PC-3 (cell line): Measurements from ENCODE around the gene EDEM1. TPM values are rescaled to one million over a fixed set of nuclear protein-coding genes. Genes with fewer than 3 reads are reported as not detected.
A peak's percentile ranks its signal among the peaks of the same experiment; 100 is the strongest.
"Not testable (repeated sequence)": the region's sequence is repeated elsewhere in the genome, so short reads cannot be mapped to it uniquely, and the experiment has no call there.

Experiments used
- ATAC-seq: fragments of 200-7000 bp; cut with Tn5 transposase; 2 replicates; pipeline ENCODE4 v1.9.1; 2020; ENCODE audit warnings: mild to moderate bottlenecking, moderate library complexity
- BruUV-seq: library from RNA; stranded (reverse); fragments of 400-500 nt; replicated peaks from 2 replicates; lab custom pipeline; 2021; lab: Mats Ljungman, UMichigan
- CTCF ChIA-PET: fragments of 300-600 bp; sonication (Branson Sonifier 250); formaldehyde crosslinking; loops from one replicate; lab custom pipeline; 2022; ENCODE audit warnings: antibody characterized with exemption; lab: Charles Lee
- POLR2A ChIA-PET: fragments of 300-600 bp; sonication (Branson Sonifier 250); formaldehyde crosslinking; loops from one replicate; lab custom pipeline; 2022; ENCODE audit warnings: antibody characterized with exemption; ENCODE audit not compliant: unreplicated experiment; lab: Charles Lee
- DNase-seq: peaks from one replicate; pipeline ENCODE4 v3.0.0-alpha.2; 2015
- H2AFZ ChIP-seq: fragments of 300-600 bp; sonication (generic); 2 replicates; pipeline ENCODE4 v1.6.0; 2016; ENCODE audit warnings: antibody characterized with exemption, low read length
- H3F3A ChIP-seq: fragments of 300-600 bp; sonication (generic); one replicate; pipeline ENCODE4 v1.6.0; 2017; ENCODE audit warnings: antibody characterized with exemption, low read length, control low read depth, mild to moderate bottlenecking; ENCODE audit not compliant: unreplicated experiment
- H3K27ac ChIP-seq: fragments of 300-600 bp; sonication (generic); 2 replicates; pipeline ENCODE4 v1.5.1; 2016; ENCODE audit warnings: mild to moderate bottlenecking, low read length
- H3K27me3 ChIP-seq: fragments of 300-600 bp; sonication (generic); 2 replicates; pipeline ENCODE4 v1.6.1; 2016; ENCODE audit warnings: low read length, mixed read lengths
- H3K36me3 ChIP-seq: fragments of 300-600 bp; sonication (generic); 2 replicates; pipeline ENCODE4 v1.6.1; 2016; ENCODE audit warnings: low read depth, mixed run types, low read length, mixed read lengths
- H3K4me1 ChIP-seq: fragments of 300-600 bp; sonication (generic); 2 replicates; pipeline ENCODE4 v1.5.1; 2016; ENCODE audit warnings: low read length; ENCODE audit not compliant: insufficient read depth
- H3K4me2 ChIP-seq: fragments of 300-600 bp; sonication (generic); 2 replicates; pipeline ENCODE4 v1.6.0; 2016; ENCODE audit warnings: low read length
- H3K4me3 ChIP-seq: fragments of 300-600 bp; sonication (generic); 2 replicates; pipeline ENCODE4 v1.5.1; 2016; ENCODE audit warnings: mild to moderate bottlenecking, low read length, mixed read lengths
- H3K79me2 ChIP-seq: fragments of 300-600 bp; sonication (generic); 2 replicates; pipeline ENCODE4 v1.6.1; 2017; ENCODE audit warnings: low read length, mixed read lengths
- H3K9ac ChIP-seq: fragments of 300-600 bp; sonication (generic); 2 replicates; pipeline ENCODE4 v1.6.0; 2016; ENCODE audit warnings: mild to moderate bottlenecking, low read length
- H3K9me2 ChIP-seq: fragments of 300-600 bp; sonication (generic); replicated peaks from 2 replicates; pipeline ENCODE4 v1.6.1; 2016; ENCODE audit warnings: mixed run types, low read length, mixed read lengths
- H3K9me3 ChIP-seq: fragments of 300-600 bp; sonication (generic); 2 replicates; pipeline ENCODE4 v1.6.1; 2016; ENCODE audit warnings: low read length, mixed read lengths
- H4K20me1 ChIP-seq: fragments of 300-600 bp; sonication (generic); 2 replicates; pipeline ENCODE4 v1.6.1; 2016; ENCODE audit warnings: low read length, mixed read lengths
- EZH2 ChIP-seq: fragments of 300-600 bp; sonication (generic); IDR thresholded peaks from one replicate; pipeline ENCODE4 v1.6.1; 2017; ENCODE audit warnings: antibody characterized with exemption, mild to moderate bottlenecking, low read length; ENCODE audit not compliant: unreplicated experiment
- EZH2phosphoT487 ChIP-seq: fragments of 300-600 bp; sonication (generic); IDR thresholded peaks from 2 replicates; pipeline ENCODE4 v1.6.1; 2018; ENCODE audit warnings: mild to moderate bottlenecking, antibody characterized with exemption, low read length, borderline replicate concordance
- intact Hi-C: fragments of 100-400 bp; cut with micrococcal nuclease; formaldehyde crosslinking; loops from 2 replicates; pipeline ENCODE4 v1.9.0; 2023
- total RNA-seq: library from RNA; depleted of rRNA; stranded (reverse); fragments of >200 nt; gene quantifications from 2 replicates; pipeline ENCODE4 v1.2.3, GENCODE V29; 2014
- TF ChIP-seq, protein P1 (sequence below): fragments of 300-600 bp; sonication (generic); conservative IDR thresholded peaks from 2 replicates; pipeline ENCODE4 v1.5.1; 2017; ENCODE audit warnings: antibody characterized with exemption, low read depth, mild to moderate bottlenecking, low read length

The EDEM1 gene
- total RNA-seq, 1 experiment from 2014 or later: 39.4 TPM

DNA sequence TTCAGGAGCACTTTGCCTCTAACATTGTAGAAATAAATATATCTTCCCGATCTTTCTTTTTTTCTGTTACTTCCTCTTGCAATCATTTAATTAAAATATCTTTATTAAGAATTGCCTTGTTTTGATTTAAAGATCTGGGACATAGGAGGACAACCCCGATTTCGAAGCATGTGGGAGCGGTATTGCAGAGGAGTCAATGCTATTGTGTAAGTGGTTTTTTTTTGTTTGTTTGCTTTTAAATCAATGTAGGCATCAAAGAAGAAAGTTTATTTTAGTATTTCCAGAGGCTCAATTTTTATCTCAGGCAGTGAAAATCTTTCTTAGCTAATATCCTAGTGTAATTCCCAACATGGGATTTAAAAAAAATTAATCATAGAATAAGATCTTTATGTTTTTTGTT lies 15.5 kb upstream of the EDEM1 start:
- CTCF ChIA-PET: no interaction called here
- no peak for DNase-seq
- H3K27me3 ChIP-seq: no peaks in the 10 kb centered on the region

DNA sequence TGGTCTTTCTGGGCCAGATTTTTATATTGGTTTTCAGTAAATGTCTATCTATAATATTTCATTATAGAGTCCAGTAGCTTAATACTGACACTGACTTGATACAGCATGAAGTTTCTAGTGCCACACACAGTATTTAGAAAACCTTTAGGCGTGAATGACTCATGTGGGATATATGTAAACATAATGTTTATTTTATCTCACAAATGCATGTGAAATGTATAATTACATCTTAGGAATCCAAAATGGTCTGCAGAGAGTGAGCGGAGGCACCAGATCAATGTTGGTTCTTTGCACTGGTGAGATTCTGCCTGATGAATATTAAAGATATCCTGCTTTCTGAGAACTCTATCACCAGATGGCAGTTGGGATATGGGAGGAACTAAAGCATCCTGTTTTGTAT lies 8.5 kb upstream of the EDEM1 start:
- POLR2A ChIA-PET, H2AFZ ChIP-seq, DNase-seq, ATAC-seq, H3F3A ChIP-seq, H3K9me2 ChIP-seq, H3K9ac ChIP-seq, H3K27me3 ChIP-seq, CTCF ChIA-PET, H3K9me3 ChIP-seq, H3K27ac ChIP-seq, H3K4me1 ChIP-seq, H3K4me3 ChIP-seq, H4K20me1 ChIP-seq, H3K4me2 ChIP-seq, H3K79me2 ChIP-seq, intact Hi-C loops: not testable (repeated sequence)
- peaks cover 28% of the 10 kb centered on the region for H3K36me3 ChIP-seq
- BruUV-seq: TSS peak; percentile 18

More for the DNA sequence above, 15.5 kb upstream of the EDEM1 start:
- H3K4me2 ChIP-seq: no peak overlapping the region
- no peak overlapping the region for H3K4me3 ChIP-seq
- H3K9me3 ChIP-seq: no peaks in the 10 kb centered on the region
- intact Hi-C loops: no loop called here
- H3K9ac ChIP-seq: no peak overlapping the region
- POLR2A ChIA-PET: no interaction called here
- no peaks in the 10 kb centered on the region for H3K9me2 ChIP-seq
- TF ChIP-seq, protein P1, sequence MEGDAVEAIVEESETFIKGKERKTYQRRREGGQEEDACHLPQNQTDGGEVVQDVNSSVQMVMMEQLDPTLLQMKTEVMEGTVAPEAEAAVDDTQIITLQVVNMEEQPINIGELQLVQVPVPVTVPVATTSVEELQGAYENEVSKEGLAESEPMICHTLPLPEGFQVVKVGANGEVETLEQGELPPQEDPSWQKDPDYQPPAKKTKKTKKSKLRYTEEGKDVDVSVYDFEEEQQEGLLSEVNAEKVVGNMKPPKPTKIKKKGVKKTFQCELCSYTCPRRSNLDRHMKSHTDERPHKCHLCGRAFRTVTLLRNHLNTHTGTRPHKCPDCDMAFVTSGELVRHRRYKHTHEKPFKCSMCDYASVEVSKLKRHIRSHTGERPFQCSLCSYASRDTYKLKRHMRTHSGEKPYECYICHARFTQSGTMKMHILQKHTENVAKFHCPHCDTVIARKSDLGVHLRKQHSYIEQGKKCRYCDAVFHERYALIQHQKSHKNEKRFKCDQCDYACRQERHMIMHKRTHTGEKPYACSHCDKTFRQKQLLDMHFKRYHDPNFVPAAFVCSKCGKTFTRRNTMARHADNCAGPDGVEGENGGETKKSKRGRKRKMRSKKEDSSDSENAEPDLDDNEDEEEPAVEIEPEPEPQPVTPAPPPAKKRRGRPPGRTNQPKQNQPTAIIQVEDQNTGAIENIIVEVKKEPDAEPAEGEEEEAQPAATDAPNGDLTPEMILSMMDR: no peak
- TF ChIP-seq EZH2phosphoT487 (no peak), EZH2 (no peak)
- H3K36me3 ChIP-seq: peaks cover 23% of the 10 kb centered on the region
- H2AFZ ChIP-seq: no peak overlapping the region
- H4K20me1 ChIP-seq: 0 out of 2 replicates have a peak, but pooled peaks cover 5% of the 10 kb centered on the region
- H3F3A ChIP-seq: no peaks in the 10 kb centered on the region
- ATAC-seq: no peak
- peaks cover 26% of the 10 kb centered on the region for H3K79me2 ChIP-seq
- H3K27ac ChIP-seq: no peak overlapping the region
- no TSS peak for BruUV-seq
- no peaks in the 10 kb centered on the region for H3K4me1 ChIP-seq

DNA sequence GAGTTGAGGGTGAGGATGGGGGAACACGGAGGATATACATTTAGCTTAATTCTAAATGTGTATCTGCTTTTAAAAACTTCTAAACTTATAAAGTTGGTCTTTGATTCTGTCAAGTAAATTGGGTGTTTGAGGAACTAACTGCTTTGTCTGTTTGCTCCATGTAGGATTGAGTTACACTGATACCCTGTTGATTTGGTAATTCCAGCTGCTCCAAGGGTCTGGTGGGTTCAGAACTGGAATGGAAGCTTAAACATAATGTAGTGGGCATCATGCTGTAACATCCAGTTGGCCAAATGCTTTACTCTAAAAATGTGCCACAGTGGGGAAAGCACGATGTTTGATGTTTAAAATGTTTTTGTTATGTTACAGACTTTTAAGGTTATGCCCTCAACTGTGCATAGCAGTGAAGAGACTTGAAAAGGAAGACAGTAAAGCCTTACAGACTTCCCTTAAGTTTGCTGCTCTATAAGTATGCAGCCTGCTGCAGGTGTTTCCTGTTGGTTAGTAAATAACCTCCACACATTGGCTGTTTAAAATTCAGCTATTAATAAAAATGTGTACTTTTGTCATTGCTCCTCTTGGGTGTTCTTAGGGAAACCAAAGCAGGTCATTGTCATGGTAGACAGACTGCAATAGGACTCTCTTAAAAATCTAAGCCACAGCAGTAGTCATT lies 5.9 kb upstream of the EDEM1 start:
- H3K4me2 ChIP-seq: no peak overlapping the region
- ATAC-seq (no peak), DNase-seq (no peak)
- no peaks in the 10 kb centered on the region for H3K79me2 ChIP-seq
- CTCF ChIA-PET: no interaction called here
- TF ChIP-seq EZH2: no peak
- no peak for TF ChIP-seq EZH2phosphoT487
- TF ChIP-seq, protein P1: no peak
- H3K36me3 ChIP-seq: peaks cover 20% of the 10 kb centered on the region
- intact Hi-C loops: no loop called here
- no peak overlapping the region for H3K27ac ChIP-seq
- no peak overlapping the region for H3K9ac ChIP-seq
- H3K4me3 ChIP-seq: no peak overlapping the region
- no peaks in the 10 kb centered on the region for H3K27me3 ChIP-seq
- H4K20me1 ChIP-seq: no peaks in the 10 kb centered on the region
- H3K9me2 ChIP-seq: no peaks in the 10 kb centered on the region
- BruUV-seq: no TSS peak
- no peaks in the 10 kb centered on the region for H3K9me3 ChIP-seq
- peaks cover 4% of the 10 kb centered on the region; the same call in 1 of the 2 replicates for H3K4me1 ChIP-seq
- POLR2A ChIA-PET: interaction anchor here (0.5 kb wide), 1 partner anchor 231 kb away, joined by 4 read pairs; no protein-coding TSS in a partner anchor
- H2AFZ ChIP-seq: no peak overlapping the region
- no peaks in the 10 kb centered on the region for H3F3A ChIP-seq

DNA sequence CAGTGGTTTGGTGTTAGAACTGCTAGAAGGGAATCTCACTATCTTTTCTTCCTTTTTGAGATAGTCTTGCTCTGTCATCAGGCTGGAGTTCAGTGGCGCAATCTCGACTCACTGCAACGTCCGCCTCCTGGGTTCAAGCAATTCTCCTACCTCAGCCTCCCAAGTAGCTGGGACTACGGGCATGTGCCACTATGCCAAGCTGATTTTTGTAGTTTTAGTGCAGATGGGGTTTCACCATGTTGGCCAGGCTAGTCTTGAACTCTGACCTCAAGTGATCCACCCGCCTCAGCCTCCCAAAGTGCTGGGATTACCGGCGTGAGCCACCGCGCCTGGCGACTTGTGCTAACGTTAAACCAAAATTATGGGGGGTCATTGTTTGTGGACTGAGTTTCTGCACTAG lies 3.8 kb upstream of the EDEM1 start:
- ATAC-seq, POLR2A ChIA-PET, H3K4me1 ChIP-seq, H3K27ac ChIP-seq, H3K9ac ChIP-seq, intact Hi-C loops, DNase-seq, BruUV-seq, H2AFZ ChIP-seq, H4K20me1 ChIP-seq, H3K27me3 ChIP-seq, H3K4me3 ChIP-seq, CTCF ChIA-PET, H3K4me2 ChIP-seq, H3F3A ChIP-seq, H3K9me2 ChIP-seq, H3K9me3 ChIP-seq: not testable (repeated sequence)
- Histone ChIP-seq H3K79me2 (peaks cover 12% of the 10 kb centered on the region), H3K36me3 (peaks cover 13% of the 10 kb centered on the region)
